IPS-20b (cell line): ENCODE measurements around the gene KCNAB1.

Source experiments
- H3K27ac ChIP-seq: one replicate; pipeline ENCODE4 v1.5.1; 2013; ENCODE audit warnings: low read length
- H3K27me3 ChIP-seq: 2 replicates; pipeline ENCODE4 v1.6.1; 2013; ENCODE audit warnings: mild to moderate bottlenecking, low read length, inconsistent platforms; ENCODE audit not compliant: insufficient read depth
- H3K36me3 ChIP-seq: 2 replicates; pipeline ENCODE4 v1.6.1; 2013; ENCODE audit warnings: low read depth, mild to moderate bottlenecking, inconsistent platforms, low read length, moderate library complexity; ENCODE audit not compliant: insufficient read depth
- H3K4me1 ChIP-seq: 2 replicates; pipeline ENCODE4 v1.6.1; 2013; ENCODE audit warnings: mild to moderate bottlenecking, control low read depth, inconsistent platforms, low read length, moderate library complexity; ENCODE audit not compliant: insufficient read depth
- H3K4me3 ChIP-seq: 2 replicates; pipeline ENCODE4 v1.5.1; 2013; ENCODE audit warnings: mild to moderate bottlenecking, low read length, inconsistent platforms
- H3K9ac ChIP-seq: 2 replicates; pipeline ENCODE4 v1.6.1; 2013; ENCODE audit warnings: low read depth, mild to moderate bottlenecking, inconsistent platforms, low read length, moderate library complexity
- H3K9me3 ChIP-seq: 2 replicates; pipeline ENCODE4 v1.6.1; 2013; ENCODE audit warnings: mild to moderate bottlenecking, low read depth, low read length, inconsistent platforms; ENCODE audit not compliant: insufficient read depth

The KCNAB1 gene

DNA sequence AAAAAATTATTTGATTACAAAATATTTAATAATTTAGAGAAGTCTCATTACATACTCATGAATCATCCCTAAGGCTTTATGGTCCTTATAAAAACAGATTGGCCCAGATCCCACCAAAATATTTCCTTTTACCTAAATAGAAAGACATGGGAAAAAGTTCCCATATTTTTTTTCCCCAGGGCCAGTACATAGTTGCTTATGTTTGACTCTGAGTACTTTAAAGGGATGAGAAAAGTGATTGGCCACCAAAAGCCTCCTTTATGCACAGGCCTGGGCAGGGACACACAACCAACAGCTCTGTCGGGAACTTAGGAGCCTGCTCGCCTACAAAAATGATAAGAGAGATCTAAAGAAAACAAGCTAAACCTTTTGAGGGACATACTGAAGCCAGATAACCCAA, 22.3 kb downstream of the KCNAB1 start:
- H3K27me3 ChIP-seq, result no peaks in the 10 kb centered on the region
- no peaks in the 10 kb centered on the region for H3K9me3 ChIP-seq
- H3K9ac ChIP-seq, result no peak overlapping the region
- H3K4me1 ChIP-seq, result no peaks in the 10 kb centered on the region
- H3K27ac ChIP-seq, result no peak overlapping the region
- H3K36me3 ChIP-seq, result no peaks in the 10 kb centered on the region
- no peak overlapping the region for H3K4me3 ChIP-seq

DNA sequence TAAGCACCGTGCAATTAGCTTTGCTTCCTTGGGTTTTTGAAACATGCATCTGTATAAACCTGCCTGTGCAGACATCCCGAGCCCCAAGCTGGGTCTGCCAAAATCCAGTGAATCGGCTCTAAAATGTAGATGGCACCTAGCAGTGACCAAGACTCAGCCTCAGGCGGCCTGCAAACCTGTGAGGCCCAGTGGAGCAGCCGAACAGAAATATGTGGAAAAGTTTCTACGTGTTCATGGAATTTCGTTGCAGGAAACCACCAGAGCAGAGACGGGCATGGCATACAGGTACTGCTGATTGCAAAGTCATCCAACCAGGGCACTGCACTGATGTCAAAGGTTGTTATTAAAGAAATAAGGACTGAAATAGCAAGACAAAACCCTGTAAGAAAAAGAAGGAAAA, 22.8 kb downstream of the KCNAB1 start:
- Histone ChIP-seq H3K27me3 (no peaks in the 10 kb centered on the region), H3K9ac (no peak overlapping the region), H3K4me1 (no peaks in the 10 kb centered on the region), H3K36me3 (no peaks in the 10 kb centered on the region), H3K27ac (no peak overlapping the region), H3K4me3 (no peak overlapping the region), H3K9me3 (no peaks in the 10 kb centered on the region)

DNA sequence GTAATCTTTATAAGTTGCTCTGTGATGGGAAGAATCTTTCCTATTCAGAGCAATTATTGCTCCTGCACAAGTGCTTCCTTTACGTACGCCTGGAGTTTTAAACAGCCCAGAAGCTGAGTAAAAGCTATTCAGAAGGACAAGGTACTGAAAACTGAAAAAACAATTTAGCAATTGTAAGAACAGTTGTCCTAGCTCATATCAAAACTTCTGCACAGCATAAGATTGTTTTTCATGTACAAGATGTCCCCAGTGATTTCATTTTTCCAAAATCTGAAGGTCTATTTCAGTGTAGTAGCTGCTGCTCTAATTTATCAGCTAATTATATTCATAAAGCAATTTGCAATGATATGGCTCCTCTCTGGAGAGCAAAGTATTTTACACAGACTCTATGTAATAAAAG, 23.7 kb downstream of the KCNAB1 start:
- Histone ChIP-seq H3K9ac (no peak overlapping the region), H3K9me3 (no peaks in the 10 kb centered on the region)

DNA sequence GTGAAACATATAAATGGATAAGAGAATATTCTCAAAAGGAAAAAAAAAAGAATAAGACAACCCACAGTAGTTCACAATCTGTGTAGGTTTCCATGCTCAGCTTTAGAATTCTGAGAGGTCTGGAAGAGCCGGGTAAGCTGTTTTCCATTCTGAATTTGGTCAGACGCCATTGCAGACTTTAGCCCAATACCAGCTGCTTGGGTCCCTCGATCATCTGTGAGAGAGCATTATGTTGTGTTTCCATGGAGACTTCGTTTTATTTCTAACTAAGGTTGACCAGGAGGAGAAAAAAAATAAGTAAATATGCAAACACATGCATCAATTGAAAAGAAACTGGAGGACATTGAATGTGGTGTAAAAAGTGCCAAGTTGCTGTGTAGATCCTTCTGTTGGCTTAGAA, 25.5 kb downstream of the KCNAB1 start:
- H3K27ac ChIP-seq, result no peak overlapping the region
- no peaks in the 10 kb centered on the region for H3K36me3 ChIP-seq
- no peaks in the 10 kb centered on the region for H3K27me3 ChIP-seq
- H3K4me3 ChIP-seq, result no peak overlapping the region
- H3K9ac ChIP-seq, result no peak overlapping the region
- H3K9me3 ChIP-seq, result no peaks in the 10 kb centered on the region
- no peaks in the 10 kb centered on the region for H3K4me1 ChIP-seq

More for the DNA sequence above, 23.7 kb downstream of the KCNAB1 start:
- H3K4me1 ChIP-seq, result no peaks in the 10 kb centered on the region
- H3K27me3 ChIP-seq, result no peaks in the 10 kb centered on the region
- H3K27ac ChIP-seq, result no peak overlapping the region
- H3K36me3 ChIP-seq, result no peaks in the 10 kb centered on the region
- H3K4me3 ChIP-seq, result no peak overlapping the region

DNA sequence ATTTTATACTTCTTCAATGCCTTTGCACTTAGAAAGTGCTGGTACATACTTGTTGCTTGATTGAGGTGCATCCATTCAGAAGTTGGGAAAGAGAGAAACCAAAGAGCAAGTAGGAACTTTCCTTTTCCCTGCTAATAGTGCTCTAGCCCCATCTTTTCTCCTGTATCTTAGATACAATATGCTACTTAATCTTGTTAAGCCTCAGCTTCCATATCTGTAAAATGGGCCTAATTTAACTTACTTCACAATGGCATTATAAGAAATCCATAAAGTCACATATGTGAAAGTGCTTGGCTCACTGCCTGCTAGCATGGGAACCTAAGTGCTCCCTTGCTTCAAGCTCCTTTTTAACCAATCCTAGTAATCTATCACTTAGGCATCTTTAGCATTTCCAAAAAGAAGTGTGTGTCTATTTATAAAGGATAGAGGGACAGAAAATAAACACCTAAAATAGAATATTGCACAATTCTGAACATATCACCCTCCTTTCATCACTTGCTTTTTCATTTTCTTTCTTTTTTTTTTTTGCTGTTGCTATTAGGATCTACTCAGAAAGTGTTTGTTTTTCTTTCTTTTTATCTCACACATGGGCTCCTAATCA, 28.1 kb downstream of the KCNAB1 start:
- no peaks in the 10 kb centered on the region for H3K36me3 ChIP-seq
- H3K9me3 ChIP-seq, result no peaks in the 10 kb centered on the region
- H3K4me1 ChIP-seq, result no peaks in the 10 kb centered on the region
- H3K27me3 ChIP-seq, result no peaks in the 10 kb centered on the region
- H3K27ac ChIP-seq, result no peak overlapping the region
- H3K9ac ChIP-seq, result no peak overlapping the region
- no peak overlapping the region for H3K4me3 ChIP-seq

DNA sequence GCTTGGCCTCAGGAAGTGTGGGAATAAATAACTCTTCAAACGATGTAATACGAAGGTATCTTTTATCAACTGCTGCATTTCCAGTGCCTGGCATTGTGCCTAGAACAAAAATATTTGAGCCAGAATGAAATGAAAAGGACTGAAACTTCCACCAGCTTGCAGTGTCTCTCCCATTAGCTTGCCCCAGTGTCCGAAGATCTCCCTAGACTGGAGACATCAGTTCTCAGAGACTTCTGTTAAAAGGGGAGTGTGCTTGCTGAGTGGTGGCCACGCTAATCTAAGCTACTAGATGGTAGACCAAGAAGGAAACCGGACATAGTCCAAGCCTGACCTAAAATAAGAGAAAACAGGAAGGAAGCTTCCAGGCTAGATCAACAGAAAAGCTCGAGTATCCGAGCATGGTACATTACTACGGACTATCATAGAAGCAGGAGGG, 28.6 kb downstream of the KCNAB1 start:
- Histone ChIP-seq H3K4me3 (no peak overlapping the region), H3K4me1 (no peaks in the 10 kb centered on the region), H3K36me3 (no peaks in the 10 kb centered on the region), H3K27me3 (no peaks in the 10 kb centered on the region), H3K9me3 (no peaks in the 10 kb centered on the region), H3K27ac (no peak overlapping the region), H3K9ac (no peak overlapping the region)

DNA sequence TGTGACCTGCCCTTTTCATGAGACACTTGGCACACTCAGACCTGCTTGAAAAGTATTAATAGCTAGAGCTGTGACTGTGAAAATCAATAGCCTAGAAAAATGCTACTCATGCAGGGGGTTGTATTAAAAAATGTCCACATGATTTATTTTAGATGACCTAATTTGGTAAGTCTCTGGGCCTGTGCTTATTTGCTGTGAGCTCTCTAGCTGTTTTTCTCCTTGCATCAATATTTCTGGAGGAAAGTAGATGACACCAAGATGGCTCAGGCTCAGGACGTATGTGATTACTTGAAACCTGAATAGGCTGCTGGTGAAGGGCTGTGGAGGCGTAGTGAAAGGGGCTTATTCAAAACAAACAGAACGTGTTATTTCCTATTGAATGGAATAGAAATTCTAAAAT, 29.5 kb downstream of the KCNAB1 start:
- no peak overlapping the region for H3K9ac ChIP-seq
- no peaks in the 10 kb centered on the region for H3K4me1 ChIP-seq

DNA sequence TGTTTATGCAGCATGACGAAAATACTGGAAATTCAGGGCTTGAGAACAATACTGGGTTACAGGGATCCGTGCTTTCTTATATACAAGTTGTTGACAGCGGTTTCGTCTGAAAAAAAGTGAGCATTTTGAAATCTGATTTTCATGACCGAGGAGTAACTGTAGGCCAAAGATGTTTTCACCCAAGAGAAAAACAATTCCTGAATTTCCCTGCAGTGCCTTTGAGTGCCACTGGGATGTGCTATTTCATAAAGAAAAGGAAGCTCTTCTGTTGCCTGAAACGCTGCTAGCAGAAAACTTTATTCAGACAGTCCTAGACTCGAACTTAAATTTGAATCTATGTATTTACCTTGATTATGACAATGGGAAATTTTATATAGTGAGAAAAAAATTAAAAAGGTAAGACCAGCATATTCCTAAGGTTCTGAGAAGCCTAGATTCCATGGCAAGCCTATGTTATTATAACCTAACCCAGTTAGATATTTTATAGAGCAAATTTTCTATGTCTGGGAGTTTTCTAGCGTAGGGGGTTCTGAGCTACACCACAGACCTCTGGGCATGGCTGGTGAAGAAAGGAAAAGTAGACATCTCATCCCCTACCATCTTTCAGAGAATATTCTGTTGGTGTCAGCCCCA, 30.2 kb downstream of the KCNAB1 start:
- no peak overlapping the region for H3K9ac ChIP-seq

More for the DNA sequence above, 29.5 kb downstream of the KCNAB1 start:
- Histone ChIP-seq H3K36me3 (no peaks in the 10 kb centered on the region), H3K27me3 (no peaks in the 10 kb centered on the region), H3K4me3 (no peak overlapping the region), H3K27ac (no peak overlapping the region), H3K9me3 (no peaks in the 10 kb centered on the region)

DNA sequence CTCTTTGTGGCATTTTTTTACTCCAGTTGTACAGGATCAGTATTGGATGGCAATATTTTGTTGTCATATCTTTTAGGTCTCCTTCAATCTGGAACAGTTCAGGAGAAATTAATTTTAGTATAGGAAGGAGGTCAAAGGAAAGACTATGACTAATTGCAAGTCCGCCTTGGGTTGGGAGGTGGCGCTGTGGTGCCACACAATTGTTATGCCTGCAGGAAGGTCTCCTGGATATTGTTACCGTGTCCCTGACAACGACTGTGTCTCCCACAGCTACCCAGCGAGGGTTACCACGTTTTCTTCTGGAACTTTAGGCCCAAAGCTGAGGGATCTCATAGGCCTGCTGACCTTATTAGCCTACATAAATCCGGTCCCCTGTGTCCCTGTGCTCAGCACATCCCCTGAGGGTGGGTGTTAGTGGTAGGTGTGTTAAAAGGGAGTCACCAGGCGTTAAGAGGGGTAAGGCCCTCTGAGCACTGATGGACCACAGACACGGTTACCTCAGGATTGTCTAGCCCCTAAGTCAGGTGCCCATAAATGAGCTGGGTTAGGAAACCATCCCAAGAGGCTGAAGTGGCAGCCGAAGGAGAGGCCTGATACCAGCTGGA, 31.5 kb downstream of the KCNAB1 start:
- Histone ChIP-seq H3K4me3 (no peak overlapping the region), H3K9ac (no peak overlapping the region), H3K27ac (no peak overlapping the region), H3K9me3 (peaks cover 7% of the 10 kb centered on the region), H3K36me3 (no peaks in the 10 kb centered on the region), H3K27me3 (no peaks in the 10 kb centered on the region), H3K4me1 (no peaks in the 10 kb centered on the region)

More for the DNA sequence above, 30.2 kb downstream of the KCNAB1 start:
- Histone ChIP-seq H3K9me3 (peaks cover 2% of the 10 kb centered on the region), H3K36me3 (no peaks in the 10 kb centered on the region), H3K27ac (no peak overlapping the region), H3K27me3 (no peaks in the 10 kb centered on the region), H3K4me3 (no peak overlapping the region), H3K4me1 (no peaks in the 10 kb centered on the region)

DNA sequence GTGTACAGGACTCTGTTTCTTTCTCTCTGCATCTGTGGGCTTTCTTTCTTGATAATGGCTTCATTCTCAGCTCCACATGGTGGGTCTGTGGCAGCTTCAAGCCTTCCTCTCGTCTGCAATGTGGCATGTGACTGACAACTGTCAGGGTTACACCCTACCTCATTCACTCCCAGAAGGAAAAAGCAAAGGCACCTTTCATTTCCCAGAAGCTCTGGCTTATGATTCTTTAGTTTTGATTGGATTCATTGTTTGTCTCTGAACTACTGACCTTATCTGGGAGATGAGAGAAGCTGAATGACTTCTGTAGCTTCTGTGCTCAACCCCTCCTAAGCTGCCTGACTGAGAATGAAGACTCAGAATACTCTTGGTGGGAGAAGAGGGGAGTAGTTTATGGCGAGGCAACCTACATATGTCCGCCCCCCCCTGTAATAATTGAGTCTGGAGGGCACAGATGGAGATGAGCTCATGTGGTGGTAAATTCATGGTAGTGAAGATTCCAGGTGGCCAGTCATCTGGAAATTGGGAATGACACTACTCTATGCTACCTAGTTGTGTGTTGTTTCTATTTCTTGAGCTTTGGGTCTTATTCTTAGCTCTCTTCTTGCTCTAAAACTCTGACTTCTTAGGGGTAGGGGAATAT, 38.4 kb downstream of the KCNAB1 start:
- Histone ChIP-seq H3K36me3 (no peaks in the 10 kb centered on the region), H3K9me3 (peaks cover 7% of the 10 kb centered on the region), H3K9ac (no peak overlapping the region), H3K27ac (no peak overlapping the region), H3K27me3 (no peaks in the 10 kb centered on the region), H3K4me1 (peaks cover 3% of the 10 kb centered on the region; the same call in 1 of the 2 replicates), H3K4me3 (no peak overlapping the region)

DNA sequence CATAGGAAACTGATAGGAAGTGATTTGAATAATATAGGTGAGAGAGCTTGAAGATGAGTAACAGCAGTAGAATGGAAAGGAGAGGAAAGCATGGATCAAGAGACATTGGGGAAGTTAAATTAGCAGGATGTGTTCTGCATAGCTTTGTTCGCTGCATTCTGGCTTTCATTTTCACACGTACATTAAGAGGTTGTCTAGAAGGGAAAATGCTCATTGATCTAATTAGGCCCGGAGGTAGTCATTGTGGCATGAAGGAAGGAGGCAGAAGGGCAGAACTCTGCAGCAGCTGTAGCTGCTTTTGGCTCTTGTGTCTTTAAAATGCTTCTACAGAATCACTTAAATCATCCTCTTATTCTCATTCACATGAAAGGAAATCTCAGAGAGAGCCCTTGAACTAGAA, 40.3 kb downstream of the KCNAB1 start:
- Histone ChIP-seq H3K9me3 (peaks cover 4% of the 10 kb centered on the region), H3K4me3 (no peak overlapping the region), H3K36me3 (no peaks in the 10 kb centered on the region), H3K4me1 (peaks cover 3% of the 10 kb centered on the region; the same call in 1 of the 2 replicates), H3K9ac (no peak overlapping the region), H3K27me3 (no peaks in the 10 kb centered on the region), H3K27ac (no peak overlapping the region)

DNA sequence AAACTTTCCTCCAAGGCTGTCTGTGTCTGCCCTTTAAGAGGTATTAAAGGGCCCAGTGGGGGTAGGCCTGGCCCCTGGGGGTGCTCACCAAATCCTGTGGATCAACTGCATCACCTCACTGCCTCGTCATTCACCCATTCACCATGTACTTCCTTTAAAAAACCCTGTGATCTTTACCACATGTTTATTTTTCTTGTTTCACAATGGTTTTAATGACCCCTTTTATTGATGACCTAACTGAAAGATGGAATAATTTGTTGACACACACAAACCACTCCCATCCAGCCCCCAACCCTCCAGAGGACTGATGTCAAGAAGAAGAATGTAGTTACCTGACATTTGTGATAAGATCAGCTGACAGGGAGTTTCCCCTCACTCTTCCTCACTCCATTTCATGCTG, 40.8 kb downstream of the KCNAB1 start:
- Histone ChIP-seq H3K4me3 (no peak overlapping the region), H3K27me3 (no peaks in the 10 kb centered on the region), H3K36me3 (no peaks in the 10 kb centered on the region), H3K9ac (no peak overlapping the region), H3K9me3 (no peaks in the 10 kb centered on the region), H3K4me1 (peaks cover 3% of the 10 kb centered on the region; the same call in 1 of the 2 replicates), H3K27ac (no peak overlapping the region)
